ENCODE results near the gene UAP1. TPM values are rescaled to one million over a fixed set of nuclear protein-coding genes. Genes with fewer than 3 reads are reported as not detected.
A peak's percentile ranks its signal among the peaks of the same experiment; 100 is the strongest.

Gene UAP1
- total RNA-seq, 4 donors from 2014 or later, result 157 to 485 (median 258) TPM

GRCh38 chr1:162612606-162613400 is 51.3 kb downstream of the UAP1 start:
- no peak for TF ChIP-seq CTCF (IDR thresholded peaks at IDR 0.05)
- ATAC-seq (ENCODE audit: low FRiP score) (peak; percentile 66), DNase-seq (ENCODE audit: low spot score) (no peak)

- no peak for TF ChIP-seq CTCF (IDR thresholded peaks at IDR 0.05)
- DNase-seq (ENCODE audit: low spot score), result no peak
- ATAC-seq (ENCODE audit: low FRiP score), result no peak
These were observed 55.3 kb downstream of the UAP1 start for GRCh38 chr1:162616848-162617247.

- ATAC-seq (ENCODE audit: low FRiP score) (no peak), DNase-seq (ENCODE audit: low spot score) (no peak)
- no peak for TF ChIP-seq CTCF (IDR thresholded peaks at IDR 0.05)
These were observed 56.0 kb downstream of the UAP1 start for GRCh38 chr1:162617513-162617912.

- no peak for TF ChIP-seq CTCF (IDR thresholded peaks at IDR 0.05)
- no peak for ATAC-seq (ENCODE audit: low FRiP score)
- no peak for DNase-seq (ENCODE audit: low spot score)
These were observed 57.6 kb downstream of the UAP1 start for GRCh38 chr1:162619076-162619475.

- no peak for DNase-seq (ENCODE audit: low spot score)
- TF ChIP-seq CTCF (IDR thresholded peaks at IDR 0.05), result no peak
- ATAC-seq (ENCODE audit: low FRiP score), result no peak
These were observed 59.7 kb downstream of the UAP1 start for GRCh38 chr1:162621256-162621655.

GRCh38 chr1:162625679-162626078 is 64.2 kb downstream of the UAP1 start:
- no peak for DNase-seq (ENCODE audit: low spot score)
- ATAC-seq (ENCODE audit: low FRiP score), result no peak
- TF ChIP-seq CTCF (IDR thresholded peaks at IDR 0.05), result no peak

GRCh38 chr1:162626094-162626493 is 64.6 kb downstream of the UAP1 start:
- ATAC-seq (ENCODE audit: low FRiP score) (no peak), DNase-seq (ENCODE audit: low spot score) (no peak)
- no peak for TF ChIP-seq CTCF (IDR thresholded peaks at IDR 0.05)
